Measurements from ENCODE around the gene HEBP2. TPM values are rescaled to one million over a fixed set of nuclear protein-coding genes. Genes with fewer than 3 reads are reported as not detected.

The HEBP2 gene
- total RNA-seq, 1 experiment from 2014 or later, result 40.9 TPM

- TF ChIP-seq ZNF281 (CRISPR knock-in tag; IDR thresholded peaks at IDR 0.05), result no peak
- TF ChIP-seq PRDM15 (CRISPR knock-in tag; IDR thresholded peaks at IDR 0.05), result no peak
- no peak for TF ChIP-seq MYBL2 (CRISPR knock-in tag; IDR thresholded peaks at IDR 0.05)
- no peak for TF ChIP-seq CDX4 (CRISPR knock-in tag; IDR thresholded peaks at IDR 0.05; ENCODE audit: borderline replicate concordance)
- no peak for TF ChIP-seq SP1 (CRISPR knock-in tag; conservative IDR thresholded peaks at IDR 0.05)
- no peak for TF ChIP-seq NR1H2 (CRISPR knock-in tag; IDR thresholded peaks at IDR 0.05)
- TF ChIP-seq MAX (CRISPR knock-in tag; IDR thresholded peaks at IDR 0.05), result no peak
- no peak for TF ChIP-seq USF2 (CRISPR knock-in tag; IDR thresholded peaks at IDR 0.05)
- no peak for TF ChIP-seq ETV6 (CRISPR knock-in tag; IDR thresholded peaks at IDR 0.05)
- TF ChIP-seq AFF4 (CRISPR knock-in tag; IDR thresholded peaks at IDR 0.05; ENCODE audit: borderline replicate concordance), result no peak
Observed at GRCh38 chr6:138378463-138378862, 25.6 kb upstream of the HEBP2 start (continued).

- Mint-ChIP-seq H3K36me3 (no peaks in the 10 kb centered on the region), H3K4me1 (peaks cover 32% of the 10 kb centered on the region), H3K4me3 (no peak overlapping the region), H3K27me3 (ENCODE audit: low read depth) (no peaks in the 10 kb centered on the region), H3K9me3 (no peaks in the 10 kb centered on the region), H3K27ac (no peak overlapping the region)
- TF ChIP-seq FOXJ3 (CRISPR knock-in tag; IDR thresholded peaks at IDR 0.05; ENCODE audit: borderline replicate concordance) (no peak), USF2 (CRISPR knock-in tag; IDR thresholded peaks at IDR 0.05) (no peak), ZNF121 (CRISPR knock-in tag; IDR thresholded peaks at IDR 0.05) (no peak), NFATC4 (CRISPR knock-in tag; IDR thresholded peaks at IDR 0.05) (no peak), SOX15 (CRISPR knock-in tag; IDR thresholded peaks at IDR 0.05) (no peak), AR (CRISPR knock-in tag; IDR thresholded peaks at IDR 0.05) (no peak), FOXK1 (CRISPR knock-in tag; IDR thresholded peaks at IDR 0.05) (no peak), NFYB (CRISPR knock-in tag; conservative IDR thresholded peaks at IDR 0.05; ENCODE audit: low read depth) (no peak), JAZF1 (CRISPR knock-in tag; IDR thresholded peaks at IDR 0.05) (no peak)
- POLR2A ChIA-PET, result no interaction called here
- CTCF ChIA-PET, result interaction anchor here (0.7 to 1.1 kb wide), 4 partner anchors 89 to 126 kb away, joined by 3 to 5 read pairs (median 3); no protein-coding TSS in a partner anchor
- peak; percentile 93 for ATAC-seq
- peak; percentile 57 for DNase-seq (ENCODE audit: low spot score)
Observed at GRCh38 chr6:138382498-138383265, 21.3 kb upstream of the HEBP2 start.

Data from WTC11 (cell line).